Measurements from ENCODE around the gene LAMA3.

Gene LAMA3

GRCh38 chr18:23967321-23968089, 278.3 kb downstream of the LAMA3 start:
- no peak overlapping the region for H3K27ac ChIP-seq (ENCODE audit: low read length)
- no peaks in the 10 kb centered on the region for H3K36me3 ChIP-seq (ENCODE audit: insufficient read depth, low read depth, low read length)
- no peak overlapping the region for H3K4me3 ChIP-seq (ENCODE audit: low read length)
- H3K9me3 ChIP-seq (ENCODE audit: insufficient read depth, low read depth, low read length): no peaks in the 10 kb centered on the region
- peaks cover 6% of the 10 kb centered on the region; the same call in 1 of the 2 replicates for H3K4me1 ChIP-seq (ENCODE audit: insufficient read depth, low read length)
- H3K27me3 ChIP-seq (ENCODE audit: insufficient read depth, low read length): no peaks in the 10 kb centered on the region; the same call in 1 of the 2 replicates
- no peak overlapping the region for H3K9ac ChIP-seq (ENCODE audit: low read depth, low read length)

GRCh38 chr18:23968638-23969604, 279.7 kb downstream of the LAMA3 start:
- no peaks in the 10 kb centered on the region; the same call in 1 of the 2 replicates for H3K27me3 ChIP-seq (ENCODE audit: insufficient read depth, low read length)
- peaks cover 6% of the 10 kb centered on the region; the same call in 1 of the 2 replicates for H3K4me1 ChIP-seq (ENCODE audit: insufficient read depth, low read length)
- no peak overlapping the region for H3K27ac ChIP-seq (ENCODE audit: low read length)
- no peaks in the 10 kb centered on the region for H3K9me3 ChIP-seq (ENCODE audit: insufficient read depth, low read depth, low read length)
- no peaks in the 10 kb centered on the region for H3K36me3 ChIP-seq (ENCODE audit: insufficient read depth, low read depth, low read length)
- H3K9ac ChIP-seq (ENCODE audit: low read depth, low read length): no peak overlapping the region
- no peak overlapping the region for H3K4me3 ChIP-seq (ENCODE audit: low read length)

- H3K9ac ChIP-seq (ENCODE audit: low read depth, low read length): no peak overlapping the region
- H3K36me3 ChIP-seq (ENCODE audit: insufficient read depth, low read depth, low read length): no peaks in the 10 kb centered on the region
- H3K9me3 ChIP-seq (ENCODE audit: insufficient read depth, low read depth, low read length): no peaks in the 10 kb centered on the region
- no peak overlapping the region for H3K4me3 ChIP-seq (ENCODE audit: low read length)
- no peak overlapping the region for H3K27ac ChIP-seq (ENCODE audit: low read length)
- 0 out of 2 replicates have a peak, but pooled peaks cover 6% of the 10 kb centered on the region for H3K4me1 ChIP-seq (ENCODE audit: insufficient read depth, low read length)
- H3K27me3 ChIP-seq (ENCODE audit: insufficient read depth, low read length): no peaks in the 10 kb centered on the region; the same call in 1 of the 2 replicates
Observed at GRCh38 chr18:23969664-23970063, 280.4 kb downstream of the LAMA3 start.

- H3K4me3 ChIP-seq (ENCODE audit: low read length): no peak overlapping the region
Observed at GRCh38 chr18:23970161-23971096, 281.2 kb downstream of the LAMA3 start.

GRCh38 chr18:23971097-23971440, 281.8 kb downstream of the LAMA3 start:
- H3K4me3 ChIP-seq (ENCODE audit: low read length): no peak overlapping the region
- no peak overlapping the region for H3K27ac ChIP-seq (ENCODE audit: low read length)
- H3K36me3 ChIP-seq (ENCODE audit: insufficient read depth, low read depth, low read length): no peaks in the 10 kb centered on the region
- no peaks in the 10 kb centered on the region; the same call in 1 of the 2 replicates for H3K27me3 ChIP-seq (ENCODE audit: insufficient read depth, low read length)
- H3K9ac ChIP-seq (ENCODE audit: low read depth, low read length): no peak overlapping the region
- H3K4me1 ChIP-seq (ENCODE audit: insufficient read depth, low read length): 0 out of 2 replicates have a peak, but pooled peaks cover 6% of the 10 kb centered on the region
- no peaks in the 10 kb centered on the region for H3K9me3 ChIP-seq (ENCODE audit: insufficient read depth, low read depth, low read length)

More at GRCh38 chr18:23970161-23971096, 281.2 kb downstream of the LAMA3 start:
- H3K27me3 ChIP-seq (ENCODE audit: insufficient read depth, low read length): no peaks in the 10 kb centered on the region; the same call in 1 of the 2 replicates
- H3K9ac ChIP-seq (ENCODE audit: low read depth, low read length): no peak overlapping the region
- no peak overlapping the region for H3K27ac ChIP-seq (ENCODE audit: low read length)
- no peaks in the 10 kb centered on the region for H3K36me3 ChIP-seq (ENCODE audit: insufficient read depth, low read depth, low read length)
- no peaks in the 10 kb centered on the region for H3K9me3 ChIP-seq (ENCODE audit: insufficient read depth, low read depth, low read length)
- H3K4me1 ChIP-seq (ENCODE audit: insufficient read depth, low read length): 0 out of 2 replicates have a peak, but pooled peaks cover 6% of the 10 kb centered on the region

GRCh38 chr18:23971666-23972230, 282.5 kb downstream of the LAMA3 start:
- no peaks in the 10 kb centered on the region for H3K9me3 ChIP-seq (ENCODE audit: insufficient read depth, low read depth, low read length)
- H3K4me3 ChIP-seq (ENCODE audit: low read length): no peak overlapping the region
- H3K9ac ChIP-seq (ENCODE audit: low read depth, low read length): no peak overlapping the region; the same call in 1 of the 2 replicates
- no peak overlapping the region for H3K27ac ChIP-seq (ENCODE audit: low read length)
- no peaks in the 10 kb centered on the region; the same call in 1 of the 2 replicates for H3K27me3 ChIP-seq (ENCODE audit: insufficient read depth, low read length)
- 0 out of 2 replicates have a peak, but pooled peaks cover 6% of the 10 kb centered on the region for H3K4me1 ChIP-seq (ENCODE audit: insufficient read depth, low read length)
- H3K36me3 ChIP-seq (ENCODE audit: insufficient read depth, low read depth, low read length): no peaks in the 10 kb centered on the region

- H3K27me3 ChIP-seq (ENCODE audit: insufficient read depth, low read length): no peaks in the 10 kb centered on the region; the same call in 1 of the 2 replicates
- H3K4me3 ChIP-seq (ENCODE audit: low read length): no peak overlapping the region
- no peak overlapping the region for H3K27ac ChIP-seq (ENCODE audit: low read length)
- 0 out of 2 replicates have a peak, but pooled peaks cover 6% of the 10 kb centered on the region for H3K4me1 ChIP-seq (ENCODE audit: insufficient read depth, low read length)
- no peaks in the 10 kb centered on the region for H3K9me3 ChIP-seq (ENCODE audit: insufficient read depth, low read depth, low read length)
- H3K9ac ChIP-seq (ENCODE audit: low read depth, low read length): no peak overlapping the region
- H3K36me3 ChIP-seq (ENCODE audit: insufficient read depth, low read depth, low read length): no peaks in the 10 kb centered on the region
Observed at GRCh38 chr18:23972453-23972852, 283.2 kb downstream of the LAMA3 start.

- Histone ChIP-seq H3K4me1 (ENCODE audit: insufficient read depth, low read length) (peaks cover 10% of the 10 kb centered on the region; the same call in 1 of the 2 replicates), H3K27me3 (ENCODE audit: insufficient read depth, low read length) (no peaks in the 10 kb centered on the region), H3K4me3 (ENCODE audit: low read length) (no peak overlapping the region), H3K9ac (ENCODE audit: low read depth, low read length) (no peak overlapping the region), H3K36me3 (ENCODE audit: insufficient read depth, low read depth, low read length) (no peaks in the 10 kb centered on the region), H3K27ac (ENCODE audit: low read length) (no peak overlapping the region), H3K9me3 (ENCODE audit: insufficient read depth, low read depth, low read length) (no peaks in the 10 kb centered on the region)
Observed at GRCh38 chr18:23977103-23977502, 287.9 kb downstream of the LAMA3 start.

GRCh38 chr18:23977719-23978483, 288.6 kb downstream of the LAMA3 start:
- no peaks in the 10 kb centered on the region for H3K36me3 ChIP-seq (ENCODE audit: insufficient read depth, low read depth, low read length)

GRCh38 chr18:23981369-23981980, 292.2 kb downstream of the LAMA3 start:
- no peak overlapping the region for H3K27ac ChIP-seq (ENCODE audit: low read length)

More at GRCh38 chr18:23977719-23978483, 288.6 kb downstream of the LAMA3 start:
- H3K27ac ChIP-seq (ENCODE audit: low read length): no peak overlapping the region
- H3K4me3 ChIP-seq (ENCODE audit: low read length): no peak overlapping the region
- H3K9me3 ChIP-seq (ENCODE audit: insufficient read depth, low read depth, low read length): no peaks in the 10 kb centered on the region
- H3K9ac ChIP-seq (ENCODE audit: low read depth, low read length): no peak overlapping the region
- H3K27me3 ChIP-seq (ENCODE audit: insufficient read depth, low read length): no peaks in the 10 kb centered on the region
- peaks cover 13% of the 10 kb centered on the region; the same call in 1 of the 2 replicates for H3K4me1 ChIP-seq (ENCODE audit: insufficient read depth, low read length)

More at GRCh38 chr18:23981369-23981980, 292.2 kb downstream of the LAMA3 start:
- Histone ChIP-seq H3K27me3 (ENCODE audit: insufficient read depth, low read length) (no peaks in the 10 kb centered on the region), H3K4me1 (ENCODE audit: insufficient read depth, low read length) (peaks cover 13% of the 10 kb centered on the region; the same call in 1 of the 2 replicates), H3K36me3 (ENCODE audit: insufficient read depth, low read depth, low read length) (no peaks in the 10 kb centered on the region), H3K9ac (ENCODE audit: low read depth, low read length) (no peak overlapping the region), H3K9me3 (ENCODE audit: insufficient read depth, low read depth, low read length) (no peaks in the 10 kb centered on the region), H3K4me3 (ENCODE audit: low read length) (no peak overlapping the region)

Data from iPS-20b (cell line).